ENCODE measurements around the gene LMF1. TPM values are rescaled to one million over a fixed set of nuclear protein-coding genes. Genes with fewer than 3 reads are reported as not detected.

Gene LMF1
- total RNA-seq, 4 donors from 2014 or later = 7.7 to 15.8 (median 10.2) TPM

DNA sequence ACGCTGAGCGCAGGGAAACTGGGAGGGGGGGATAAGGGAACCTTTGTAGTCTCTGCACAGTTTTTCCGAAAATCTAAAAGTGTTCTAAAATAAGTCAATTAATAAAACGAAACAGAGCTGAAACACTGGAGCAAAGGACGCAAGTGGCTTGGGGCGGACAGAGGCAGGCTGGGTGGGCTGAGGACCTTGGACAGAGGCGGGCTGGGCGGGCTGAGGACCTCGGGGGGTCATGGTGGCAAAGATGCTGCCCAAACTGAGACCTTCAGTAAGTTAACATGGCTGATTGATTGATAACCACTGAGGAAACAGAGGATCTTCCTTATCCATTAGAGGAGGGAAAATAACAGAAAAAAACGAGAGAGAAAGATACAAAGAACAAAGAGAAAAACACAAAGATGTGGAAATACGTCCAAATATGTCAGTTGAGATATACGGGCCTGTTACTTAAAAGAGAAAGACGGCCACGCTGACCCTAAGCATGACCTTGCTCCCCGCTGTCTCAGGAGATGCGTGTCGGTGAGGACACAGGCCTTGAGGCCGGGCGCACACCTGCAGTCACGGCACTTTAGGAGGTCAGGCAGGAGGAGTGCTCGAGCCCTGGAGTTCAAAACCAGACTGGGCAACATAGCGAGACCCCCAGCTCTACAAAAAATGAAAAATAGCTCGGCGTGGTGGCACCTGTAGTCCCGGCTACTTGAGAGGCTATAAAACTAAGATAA is 94.1 kb downstream of the LMF1 start:
- in situ Hi-C loops (cut with MboI; ENCODE audit: low sequenced_read_pairs in 4 of 4) (no loop called here), intact Hi-C loops (cut with DNase I; ENCODE audit: low total_unique reads) (no loop called here)
- DNase-seq (no peak), ATAC-seq (no peak)
- H3K27me3 ChIP-seq = no peaks in the 10 kb centered on the region
- H3K27ac ChIP-seq = no peak overlapping the region
- no peaks in the 10 kb centered on the region for H3K36me3 ChIP-seq
- no peaks in the 10 kb centered on the region for H3K9me3 ChIP-seq
- no peak overlapping the region for H3K4me3 ChIP-seq
- H3K4me1 ChIP-seq = no peaks in the 10 kb centered on the region
- TF ChIP-seq, protein P1, sequence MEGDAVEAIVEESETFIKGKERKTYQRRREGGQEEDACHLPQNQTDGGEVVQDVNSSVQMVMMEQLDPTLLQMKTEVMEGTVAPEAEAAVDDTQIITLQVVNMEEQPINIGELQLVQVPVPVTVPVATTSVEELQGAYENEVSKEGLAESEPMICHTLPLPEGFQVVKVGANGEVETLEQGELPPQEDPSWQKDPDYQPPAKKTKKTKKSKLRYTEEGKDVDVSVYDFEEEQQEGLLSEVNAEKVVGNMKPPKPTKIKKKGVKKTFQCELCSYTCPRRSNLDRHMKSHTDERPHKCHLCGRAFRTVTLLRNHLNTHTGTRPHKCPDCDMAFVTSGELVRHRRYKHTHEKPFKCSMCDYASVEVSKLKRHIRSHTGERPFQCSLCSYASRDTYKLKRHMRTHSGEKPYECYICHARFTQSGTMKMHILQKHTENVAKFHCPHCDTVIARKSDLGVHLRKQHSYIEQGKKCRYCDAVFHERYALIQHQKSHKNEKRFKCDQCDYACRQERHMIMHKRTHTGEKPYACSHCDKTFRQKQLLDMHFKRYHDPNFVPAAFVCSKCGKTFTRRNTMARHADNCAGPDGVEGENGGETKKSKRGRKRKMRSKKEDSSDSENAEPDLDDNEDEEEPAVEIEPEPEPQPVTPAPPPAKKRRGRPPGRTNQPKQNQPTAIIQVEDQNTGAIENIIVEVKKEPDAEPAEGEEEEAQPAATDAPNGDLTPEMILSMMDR (IDR thresholded peaks at IDR 0.05 in 4 of 5, conservative IDR thresholded peaks at IDR 0.05 in 1 of 5) = no peak
- TF ChIP-seq POLR2A (IDR thresholded peaks at IDR 0.05) = no peak

DNA sequence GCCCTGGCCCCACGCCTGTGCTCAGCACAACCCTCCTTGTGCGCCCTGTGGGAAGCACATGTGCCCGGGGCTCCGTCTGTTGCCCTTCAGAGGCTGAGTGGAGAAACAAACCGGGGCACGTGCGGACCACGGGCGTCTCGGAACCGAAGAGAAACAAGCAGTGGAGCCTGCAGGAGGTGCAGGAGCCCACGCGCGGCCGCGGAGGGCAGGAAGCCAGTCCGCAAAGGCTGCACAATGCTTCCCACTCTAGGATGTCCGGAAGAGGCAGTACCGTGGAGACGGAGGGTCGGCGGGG is 94.8 kb downstream of the LMF1 start:
- no peak for TF ChIP-seq POLR2A (IDR thresholded peaks at IDR 0.05)
- TF ChIP-seq, protein P1 (IDR thresholded peaks at IDR 0.05 in 4 of 5, conservative IDR thresholded peaks at IDR 0.05 in 1 of 5) = no peak
- in situ Hi-C loops (cut with MboI; ENCODE audit: low sequenced_read_pairs in 4 of 4) (no loop called here), intact Hi-C loops (cut with DNase I; ENCODE audit: low total_unique reads) (no loop called here)
- Histone ChIP-seq H3K4me1 (no peaks in the 10 kb centered on the region), H3K9me3 (no peaks in the 10 kb centered on the region), H3K27me3 (no peaks in the 10 kb centered on the region), H3K36me3 (no peaks in the 10 kb centered on the region), H3K27ac (no peak overlapping the region), H3K4me3 (no peak overlapping the region)
- ATAC-seq = no peak
- no peak for DNase-seq

DNA sequence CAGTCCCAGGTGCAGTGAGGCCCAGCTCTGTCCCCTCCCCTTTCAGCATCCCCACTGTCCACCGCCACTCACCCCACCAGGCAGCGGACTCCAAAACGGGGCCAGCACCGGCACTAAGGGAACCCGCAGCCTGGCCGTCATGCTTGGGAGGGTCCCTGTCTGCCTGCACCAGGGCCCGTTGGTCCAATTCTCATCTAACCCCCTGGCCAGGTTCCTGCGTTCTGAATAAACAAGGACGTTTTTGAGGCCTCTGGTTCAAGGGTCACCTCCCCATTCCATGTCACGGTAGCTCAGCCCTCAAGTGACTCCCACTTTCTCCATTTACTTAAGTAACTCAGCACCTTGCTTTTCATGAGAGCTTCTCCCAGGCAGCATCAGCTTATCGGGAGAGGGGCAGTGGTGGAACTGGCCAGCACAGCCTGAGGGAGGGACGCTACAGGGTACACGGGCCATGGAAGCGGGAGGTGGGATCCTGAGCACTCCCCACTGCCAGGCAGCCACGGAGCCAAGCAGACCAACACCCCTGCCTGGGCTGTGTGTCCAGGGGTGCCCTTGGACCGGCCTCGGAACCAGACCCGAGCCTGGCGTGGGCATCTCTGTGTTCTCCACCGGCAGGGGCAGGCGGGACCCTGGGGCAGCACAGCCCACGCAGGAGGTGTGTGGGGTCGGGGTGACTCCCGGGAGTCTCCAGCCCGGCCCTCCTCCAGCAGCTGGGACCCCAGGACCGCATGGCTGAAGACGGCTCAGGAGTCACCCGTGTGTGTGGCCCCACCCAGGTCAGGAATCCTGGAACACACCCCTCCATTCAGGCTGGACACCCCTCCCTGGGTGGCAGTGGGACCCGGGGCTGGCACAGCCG is 95.4 kb downstream of the LMF1 start:
- intact Hi-C loops (cut with DNase I; ENCODE audit: low total_unique reads) = no loop called here
- no peak for DNase-seq
- ATAC-seq = no peak
- TF ChIP-seq, protein P1 (IDR thresholded peaks at IDR 0.05 in 4 of 5, conservative IDR thresholded peaks at IDR 0.05 in 1 of 5) = no peak
- no peak for TF ChIP-seq POLR2A (IDR thresholded peaks at IDR 0.05)
- H3K4me3 ChIP-seq = no peak overlapping the region
- no peaks in the 10 kb centered on the region for H3K36me3 ChIP-seq
- no peaks in the 10 kb centered on the region for H3K9me3 ChIP-seq
- H3K27ac ChIP-seq = no peak overlapping the region
- H3K27me3 ChIP-seq = no peaks in the 10 kb centered on the region
- in situ Hi-C loops (cut with MboI; ENCODE audit: low sequenced_read_pairs in 4 of 4) = no loop called here
- no peaks in the 10 kb centered on the region for H3K4me1 ChIP-seq

DNA sequence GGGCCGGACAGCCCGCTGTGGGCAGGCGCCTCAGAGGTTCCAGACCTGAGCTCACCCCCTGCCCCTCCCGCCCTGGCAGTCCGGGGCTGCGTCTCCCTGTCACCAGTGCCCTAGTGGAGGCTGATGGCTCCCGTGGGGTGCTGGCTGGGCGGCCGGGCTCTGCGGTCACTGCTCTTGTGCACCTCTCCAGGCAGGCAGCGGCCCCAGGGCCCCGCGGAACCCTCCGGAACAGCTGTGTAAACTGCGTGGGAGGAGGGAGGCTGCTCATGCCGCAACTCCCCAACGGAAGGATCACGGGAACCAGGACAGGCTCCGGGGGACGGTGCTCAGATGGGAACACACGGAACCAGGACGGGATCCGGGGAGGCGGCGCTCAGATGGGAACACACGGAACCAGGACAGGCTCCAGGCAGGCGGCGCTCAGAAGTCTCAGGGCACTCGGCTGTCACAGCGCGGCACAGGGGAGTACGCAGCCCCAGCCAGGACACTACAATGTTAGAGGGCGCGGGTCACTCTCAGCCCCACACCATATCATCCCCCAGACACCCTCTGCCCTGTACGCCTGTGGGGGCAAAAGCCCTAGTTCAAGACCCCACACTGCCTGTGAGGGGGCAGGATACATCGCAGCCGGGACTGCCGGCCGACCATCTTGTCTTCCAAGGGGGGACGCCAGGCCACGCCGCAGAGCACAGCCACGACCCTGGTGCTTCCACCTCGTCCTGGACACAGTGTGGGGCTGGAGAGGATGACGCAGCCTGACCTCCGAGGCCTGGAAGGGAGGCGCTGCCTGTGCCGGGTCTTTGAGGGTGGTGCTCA is 96.2 kb downstream of the LMF1 start:
- peaks cover 0 to 5% of the 10 kb centered on the region in 2 donors for H3K36me3 ChIP-seq
- intact Hi-C loops (cut with DNase I; ENCODE audit: low total_unique reads) = no loop called here

More for the DNA sequence above, 96.2 kb downstream of the LMF1 start:
- no peak overlapping the region for H3K4me3 ChIP-seq
- H3K27me3 ChIP-seq = no peaks in the 10 kb centered on the region
- H3K27ac ChIP-seq = no peak overlapping the region
- TF ChIP-seq POLR2A (IDR thresholded peaks at IDR 0.05) = no peak
- TF ChIP-seq, protein P1 (IDR thresholded peaks at IDR 0.05 in 4 of 5, conservative IDR thresholded peaks at IDR 0.05 in 1 of 5) = no peak
- no peaks in the 10 kb centered on the region for H3K9me3 ChIP-seq
- ATAC-seq (no peak), DNase-seq (no peak)
- no peaks in the 10 kb centered on the region for H3K4me1 ChIP-seq
- in situ Hi-C loops (cut with MboI; ENCODE audit: low sequenced_read_pairs in 4 of 4) = no loop called here
